Activated T-cell treated with anti-CD3 and anti-CD28 coated beads, Interleukin-2, amount 50 U/mL, for 4 hours (primary cell): Measurements from ENCODE around the gene PTCH2. TPM values are rescaled to one million over a fixed set of nuclear protein-coding genes. Genes with fewer than 3 reads are reported as not detected.
A peak's percentile ranks its signal among the peaks of the same experiment; 100 is the strongest.

ENCODE experiments used
- ATAC-seq, 2 donors: fragments of 200-7000 bp; cut with Tn5 transposase; one replicate each; pipeline ENCODE4 v1.10.0; 2021
- DNase-seq: peaks from one replicate; pipeline ENCODE4 v3.0.0-alpha.2; 2020
- H3K27me3 Mint-ChIP-seq: one replicate; pipeline ENCODE4 v1.8.0; 2021; ENCODE audit warnings: low read depth, mixed read lengths
- H3K36me3 Mint-ChIP-seq: one replicate; pipeline ENCODE4 v1.8.0; 2022; ENCODE audit warnings: mixed read lengths; ENCODE audit not compliant: insufficient read depth
- H3K4me1 Mint-ChIP-seq: one replicate; pipeline ENCODE4 v1.8.0; 2021; ENCODE audit warnings: low read depth, mixed read lengths
- H3K4me3 Mint-ChIP-seq: one replicate; pipeline ENCODE4 v1.8.0; 2021; ENCODE audit warnings: mild to moderate bottlenecking, moderate library complexity, mixed read lengths
- H3K9me3 Mint-ChIP-seq: one replicate; pipeline ENCODE4 v1.8.0; 2021; ENCODE audit warnings: mixed read lengths
- total RNA-seq, 3 donors: library from RNA; stranded (reverse); gene quantifications; one replicate each; pipeline ENCODE4 v1.2.1, GENCODE V29; 2021

PTCH2 gene
- total RNA-seq = 1 to 10 TPM; 1.4 to 1.9 (median 1.6) TPM

- ATAC-seq (peak; percentile 71 to 73), DNase-seq (no peak)
- H3K4me3 Mint-ChIP-seq = peak within 1 kb of the TSS; percentile 55
- peaks cover 7% of the 10 kb centered on the region for H3K4me1 Mint-ChIP-seq
- peaks cover 2% of the 10 kb centered on the region for H3K36me3 Mint-ChIP-seq
- H3K9me3 Mint-ChIP-seq = no peaks in the 10 kb centered on the region
- H3K27me3 Mint-ChIP-seq = peaks cover 24% of the 10 kb centered on the region
These were observed at the start of gene PTCH2 for GRCh38 chr1:44842862-44843655. TSS of gene PTCH2 (minus strand) at chr1:44843253. CDS start at chr1:44842932, 321 bp downstream.

GRCh38 chr1:44890007-44890406 is 47.0 kb upstream of the PTCH2 start:
- H3K9me3 Mint-ChIP-seq = peaks cover 23% of the 10 kb centered on the region
- ATAC-seq (no peak), DNase-seq (no peak)
- H3K36me3 Mint-ChIP-seq = peaks cover 62% of the 10 kb centered on the region
- no peaks in the 10 kb centered on the region for H3K4me1 Mint-ChIP-seq
- H3K4me3 Mint-ChIP-seq = no peak overlapping the region
- no peaks in the 10 kb centered on the region for H3K27me3 Mint-ChIP-seq

DNA sequence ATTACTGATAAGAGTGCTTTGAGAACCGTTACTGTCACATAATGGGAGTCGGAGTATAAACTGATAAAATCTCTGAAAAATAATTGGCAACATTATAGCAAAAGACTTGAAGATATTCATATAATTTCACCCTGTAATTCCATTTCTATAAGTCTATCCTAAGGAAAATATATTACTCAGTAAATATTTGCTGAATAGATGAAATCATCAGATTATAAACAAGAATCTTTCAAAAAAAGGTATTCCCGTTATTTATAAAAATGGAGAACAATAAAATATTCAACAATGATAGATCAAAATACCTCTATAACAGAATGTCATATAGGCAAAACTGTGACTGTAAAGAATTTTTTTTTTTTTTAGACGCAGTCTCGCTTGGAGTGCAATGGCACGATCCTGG is 42.4 kb upstream of the PTCH2 start:
- no peak overlapping the region for H3K4me3 Mint-ChIP-seq
- H3K27me3 Mint-ChIP-seq = no peaks in the 10 kb centered on the region
- peaks cover 51% of the 10 kb centered on the region for H3K36me3 Mint-ChIP-seq
- DNase-seq = no peak
- peaks cover 16% of the 10 kb centered on the region for H3K9me3 Mint-ChIP-seq
- no peaks in the 10 kb centered on the region for H3K4me1 Mint-ChIP-seq
- ATAC-seq = no peak

DNA sequence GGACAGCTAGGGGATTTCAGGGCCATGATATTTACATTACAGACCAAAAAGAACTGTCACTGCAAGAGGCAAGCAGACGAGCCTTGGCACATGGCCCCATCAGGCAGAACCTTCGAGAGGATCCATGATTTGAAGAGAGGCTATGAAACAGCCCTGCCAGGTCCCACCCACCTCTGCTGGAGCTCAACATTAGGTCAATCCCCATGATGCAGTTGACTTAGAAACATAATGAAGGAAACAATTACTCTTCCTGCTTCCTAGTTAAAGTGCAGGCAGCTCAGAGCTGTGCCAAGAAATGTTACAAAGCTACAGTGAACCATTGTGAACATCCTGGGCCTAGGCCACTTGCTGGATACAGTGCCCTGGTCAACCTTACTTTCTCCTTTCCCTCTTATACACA is 41.7 kb upstream of the PTCH2 start:
- DNase-seq (no peak), ATAC-seq (no peak)
- no peaks in the 10 kb centered on the region for H3K4me1 Mint-ChIP-seq
- H3K36me3 Mint-ChIP-seq = peaks cover 50% of the 10 kb centered on the region
- H3K9me3 Mint-ChIP-seq = peaks cover 11% of the 10 kb centered on the region
- H3K27me3 Mint-ChIP-seq = no peaks in the 10 kb centered on the region
- H3K4me3 Mint-ChIP-seq = no peak overlapping the region

- no peak for ATAC-seq
- no peak overlapping the region for H3K4me3 Mint-ChIP-seq
- no peaks in the 10 kb centered on the region for H3K4me1 Mint-ChIP-seq
- peaks cover 39% of the 10 kb centered on the region for H3K36me3 Mint-ChIP-seq
- H3K9me3 Mint-ChIP-seq = no peaks in the 10 kb centered on the region
- H3K27me3 Mint-ChIP-seq = no peaks in the 10 kb centered on the region
- no peak for DNase-seq
These were observed 38.1 kb upstream of the PTCH2 start for GRCh38 chr1:44881011-44881632.

GRCh38 chr1:44874155-44874554 is 31.1 kb upstream of the PTCH2 start:
- DNase-seq (no peak), ATAC-seq (no peak)
- Mint-ChIP-seq H3K36me3 (peaks cover 38% of the 10 kb centered on the region), H3K9me3 (no peaks in the 10 kb centered on the region), H3K27me3 (no peaks in the 10 kb centered on the region), H3K4me1 (no peaks in the 10 kb centered on the region), H3K4me3 (no peak overlapping the region)

DNA sequence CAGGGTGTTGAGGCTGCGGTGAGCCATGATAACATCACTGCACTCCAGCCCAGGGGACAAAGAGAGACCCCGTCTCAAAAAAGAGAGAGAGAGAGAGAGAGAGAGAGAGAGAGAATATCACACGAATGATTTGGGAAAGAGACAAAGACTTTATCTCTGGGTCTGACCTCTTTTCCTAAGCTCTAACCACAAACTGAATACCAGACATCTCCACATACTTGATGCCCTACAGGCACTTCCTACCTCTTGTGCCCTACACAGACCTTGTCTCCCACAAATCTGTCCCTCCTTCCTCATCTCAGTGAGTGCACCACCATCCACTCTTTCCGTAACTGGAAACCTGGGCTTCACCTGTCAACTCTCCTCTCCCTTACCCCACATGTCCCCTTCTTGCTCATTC is 27.0 kb upstream of the PTCH2 start:
- H3K4me1 Mint-ChIP-seq = no peaks in the 10 kb centered on the region
- H3K4me3 Mint-ChIP-seq = no peak overlapping the region
- DNase-seq = no peak
- H3K9me3 Mint-ChIP-seq = no peaks in the 10 kb centered on the region
- H3K36me3 Mint-ChIP-seq = peaks cover 41% of the 10 kb centered on the region
- ATAC-seq = no peak
- H3K27me3 Mint-ChIP-seq = no peaks in the 10 kb centered on the region

- H3K36me3 Mint-ChIP-seq = peaks cover 28% of the 10 kb centered on the region
- H3K4me3 Mint-ChIP-seq = no peak overlapping the region
- ATAC-seq (no peak), DNase-seq (no peak)
- no peaks in the 10 kb centered on the region for H3K9me3 Mint-ChIP-seq
- no peaks in the 10 kb centered on the region for H3K4me1 Mint-ChIP-seq
- no peaks in the 10 kb centered on the region for H3K27me3 Mint-ChIP-seq
These were observed 24.7 kb upstream of the PTCH2 start for GRCh38 chr1:44867801-44868200.

DNA sequence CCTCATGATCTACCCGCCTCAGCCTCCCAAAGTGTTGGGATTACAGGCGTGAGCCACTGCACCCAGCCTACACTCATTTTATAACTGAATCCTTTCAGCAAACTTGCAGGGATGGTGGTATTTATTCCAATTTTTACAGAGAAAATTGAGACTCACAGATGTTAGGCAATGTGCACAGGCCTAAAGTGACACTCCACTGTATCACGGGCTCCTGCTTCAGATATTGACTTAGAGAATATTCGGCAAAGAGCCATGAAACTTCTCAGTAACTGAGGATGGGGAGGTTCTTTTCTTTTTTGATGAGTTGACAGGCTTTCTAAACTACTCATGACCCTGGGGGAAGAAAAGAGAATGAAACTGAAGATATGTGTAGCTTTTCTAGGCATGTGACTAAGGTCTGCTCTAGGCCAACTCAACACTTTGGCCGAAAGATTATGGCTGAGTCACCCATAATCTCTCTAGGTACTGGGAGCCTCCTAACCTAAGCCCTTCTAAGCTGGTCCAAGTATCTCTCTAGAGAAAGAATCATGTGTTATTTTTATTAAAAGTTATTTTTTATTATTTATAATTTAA is 19.9 kb upstream of the PTCH2 start:
- H3K4me1 Mint-ChIP-seq = no peaks in the 10 kb centered on the region
- no peaks in the 10 kb centered on the region for H3K9me3 Mint-ChIP-seq
- H3K36me3 Mint-ChIP-seq = peaks cover 8% of the 10 kb centered on the region
- ATAC-seq (peak in 1 of 2 donors; percentile 46), DNase-seq (no peak)
- H3K27me3 Mint-ChIP-seq = no peaks in the 10 kb centered on the region
- no peak overlapping the region for H3K4me3 Mint-ChIP-seq

- ATAC-seq (no peak), DNase-seq (no peak)
- no peaks in the 10 kb centered on the region for H3K9me3 Mint-ChIP-seq
- H3K36me3 Mint-ChIP-seq = peaks cover 9% of the 10 kb centered on the region
- no peak overlapping the region for H3K4me3 Mint-ChIP-seq
- no peaks in the 10 kb centered on the region for H3K4me1 Mint-ChIP-seq
- no peaks in the 10 kb centered on the region for H3K27me3 Mint-ChIP-seq
These were observed 17.9 kb upstream of the PTCH2 start for GRCh38 chr1:44860891-44861425.

DNA sequence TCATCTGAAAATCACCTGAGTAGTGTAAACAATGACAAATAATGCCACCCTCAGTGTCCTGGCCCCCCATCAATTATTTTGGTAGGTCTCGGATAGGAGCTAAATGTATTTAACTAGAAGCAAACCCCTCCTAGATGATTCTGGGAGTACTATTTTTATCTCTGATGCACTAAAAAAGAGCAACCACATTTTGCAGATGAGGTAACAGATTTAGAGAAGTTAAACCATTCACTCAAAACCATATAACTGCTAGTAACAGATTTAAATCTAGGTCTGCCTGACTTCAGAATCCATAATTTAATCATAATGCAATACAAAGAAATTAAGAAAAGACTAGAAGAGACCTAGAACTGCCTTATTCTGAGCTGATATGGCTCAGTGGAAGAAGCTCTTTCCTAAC is 17.3 kb upstream of the PTCH2 start:
- Mint-ChIP-seq H3K36me3 (peaks cover 12% of the 10 kb centered on the region), H3K27me3 (no peaks in the 10 kb centered on the region), H3K4me3 (no peak overlapping the region), H3K9me3 (no peaks in the 10 kb centered on the region), H3K4me1 (no peaks in the 10 kb centered on the region)
- DNase-seq (no peak), ATAC-seq (no peak)

- Mint-ChIP-seq H3K9me3 (no peaks in the 10 kb centered on the region), H3K27me3 (no peaks in the 10 kb centered on the region), H3K4me3 (no peak overlapping the region), H3K4me1 (no peaks in the 10 kb centered on the region), H3K36me3 (peaks cover 23% of the 10 kb centered on the region)
- DNase-seq (no peak), ATAC-seq (no peak)
These were observed 14.4 kb upstream of the PTCH2 start for GRCh38 chr1:44857446-44857845.

DNA sequence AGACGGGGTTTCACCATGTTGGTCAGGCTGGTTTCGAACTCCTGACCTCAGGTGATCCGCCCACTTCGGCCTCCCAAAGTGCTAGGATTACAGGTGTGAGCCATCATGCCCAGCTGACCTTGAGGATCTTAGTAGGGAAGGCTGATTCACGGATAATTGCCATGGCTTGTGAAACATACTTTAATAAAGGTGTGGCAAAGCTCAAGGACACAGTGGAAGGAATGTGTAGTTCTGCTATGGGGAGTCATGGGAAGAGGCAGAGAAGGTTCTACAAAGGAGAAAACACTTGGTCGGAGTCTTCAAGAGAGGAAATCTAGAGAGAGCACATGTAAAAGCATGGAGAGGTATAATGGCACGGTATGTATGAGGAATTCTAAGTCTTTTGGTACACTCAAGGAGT is 12.7 kb upstream of the PTCH2 start:
- H3K4me1 Mint-ChIP-seq = no peaks in the 10 kb centered on the region
- H3K4me3 Mint-ChIP-seq = no peak overlapping the region
- ATAC-seq (no peak), DNase-seq (no peak)
- H3K27me3 Mint-ChIP-seq = no peaks in the 10 kb centered on the region
- peaks cover 26% of the 10 kb centered on the region for H3K36me3 Mint-ChIP-seq
- H3K9me3 Mint-ChIP-seq = no peaks in the 10 kb centered on the region

GRCh38 chr1:44854970-44855369 is 11.9 kb upstream of the PTCH2 start:
- no peak for DNase-seq
- Mint-ChIP-seq H3K27me3 (no peaks in the 10 kb centered on the region), H3K4me1 (peaks cover 2% of the 10 kb centered on the region), H3K4me3 (no peak overlapping the region), H3K9me3 (no peaks in the 10 kb centered on the region), H3K36me3 (peaks cover 26% of the 10 kb centered on the region)
- no peak for ATAC-seq

GRCh38 chr1:44853201-44853600 is 10.1 kb upstream of the PTCH2 start:
- Mint-ChIP-seq H3K36me3 (peaks cover 32% of the 10 kb centered on the region), H3K4me1 (peaks cover 6% of the 10 kb centered on the region), H3K27me3 (no peaks in the 10 kb centered on the region), H3K9me3 (no peaks in the 10 kb centered on the region), H3K4me3 (no peak overlapping the region)
- no peak for ATAC-seq
- no peak for DNase-seq
